HG03066 (cell line): ENCODE data around the gene NPPC.
A peak's percentile ranks its signal among the peaks of the same experiment; 100 is the strongest.
"Not testable (repeated sequence)": the region's sequence is repeated elsewhere in the genome, so short reads cannot be mapped to it uniquely, and the experiment has no call there.

Experiments
- ATAC-seq: cut with Tn5 transposase; IDR thresholded peaks from one replicate; pipeline ENCODE4 v1.9.1; 2021; ENCODE audit warnings: low read depth; ENCODE audit not compliant: unreplicated experiment

NPPC gene

GRCh38 chr2:231926180-231926741, at the start of gene NPPC:
TSS of gene NPPC (minus strand) at chr2:231926396. CDS start at chr2:231926249, 147 bp downstream.
- ATAC-seq = peak; percentile 39

DNA sequence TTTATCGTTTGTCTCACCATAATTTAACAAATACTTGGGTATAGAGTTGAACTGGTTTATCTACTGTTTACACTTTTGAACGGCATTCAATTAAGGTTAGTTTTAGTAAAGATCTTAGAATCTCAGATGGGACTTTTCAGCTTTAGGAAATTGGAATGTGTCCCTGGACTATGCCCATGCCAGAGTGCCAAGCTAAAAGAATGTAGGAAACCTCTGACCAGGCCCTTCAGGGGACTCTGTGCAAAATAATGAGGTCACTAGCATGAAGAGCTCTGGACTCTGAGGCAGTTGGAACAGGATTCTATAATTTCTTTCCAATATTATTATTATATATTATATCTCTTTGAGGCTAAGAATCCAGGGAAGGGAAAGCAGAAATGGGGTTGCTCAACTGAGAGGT, 48.8 kb upstream of the NPPC start:
- ATAC-seq = no peak

GRCh38 chr2:231970461-231970860, 44.3 kb upstream of the NPPC start:
- no peak for ATAC-seq

- ATAC-seq = no peak
These were observed 42.6 kb upstream of the NPPC start for GRCh38 chr2:231968820-231969219.

DNA sequence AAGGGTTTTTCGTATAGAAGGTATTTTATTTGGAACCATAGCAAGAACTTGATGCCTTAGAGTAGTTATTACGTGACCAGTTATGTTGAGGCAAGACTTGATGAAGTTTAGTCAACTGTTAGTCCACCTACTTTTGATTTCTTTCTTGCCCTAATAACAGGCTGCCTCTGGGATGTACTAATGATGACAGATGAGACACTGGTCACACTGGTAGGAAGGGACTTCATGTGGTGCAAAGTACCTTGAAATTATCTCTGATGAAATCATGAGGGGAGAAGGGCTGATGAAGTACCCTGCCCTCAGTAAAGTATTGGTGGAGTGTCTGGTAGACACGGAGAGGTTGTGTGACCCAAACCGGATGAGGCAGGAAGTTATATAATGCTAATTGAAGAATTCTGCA, 40.7 kb upstream of the NPPC start:
- ATAC-seq = no peak

- ATAC-seq = no peak
These were observed 38.9 kb upstream of the NPPC start for GRCh38 chr2:231965102-231965501.

- ATAC-seq = peak; percentile 89
These were observed 35.4 kb upstream of the NPPC start, which contains the start of gene DIS3L2 for GRCh38 chr2:231961349-231962166. TSS of gene DIS3L2 (plus strand) at chr2:231961713. CDS start at chr2:232014928, 53,215 bp downstream.

DNA sequence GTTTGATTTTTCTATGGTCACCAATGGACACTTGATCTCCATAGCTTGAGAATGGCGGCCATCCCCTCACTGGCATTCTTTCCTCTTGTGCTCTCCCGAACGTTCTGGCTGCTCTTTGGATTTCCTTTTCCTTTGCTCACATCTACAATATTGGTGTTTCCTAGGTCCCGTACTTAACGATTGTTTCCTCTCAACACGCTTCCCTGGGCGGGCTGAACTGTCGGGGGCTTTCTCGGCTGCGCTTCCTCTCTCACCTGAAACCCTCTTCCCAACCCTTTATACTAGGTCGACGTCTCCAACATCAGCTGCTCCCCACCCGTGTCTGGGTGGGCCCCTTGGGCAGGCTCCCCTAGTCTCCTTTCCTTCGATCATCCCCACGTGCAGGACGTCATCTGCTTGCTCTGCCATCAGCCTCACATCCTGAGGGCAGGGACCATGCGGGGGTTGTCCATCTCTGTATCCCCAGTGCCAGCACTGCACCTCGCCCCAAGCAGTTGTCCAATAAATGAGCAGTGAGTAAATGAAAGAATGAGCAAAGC, 34.7 kb upstream of the NPPC start:
- no peak for ATAC-seq

- ATAC-seq = no peak
These were observed 31.9 kb upstream of the NPPC start for GRCh38 chr2:231957913-231958763.

GRCh38 chr2:231955758-231956472, 29.7 kb upstream of the NPPC start:
- ATAC-seq = no peak

- ATAC-seq = no peak
These were observed 25.3 kb upstream of the NPPC start for GRCh38 chr2:231951452-231952035.

DNA sequence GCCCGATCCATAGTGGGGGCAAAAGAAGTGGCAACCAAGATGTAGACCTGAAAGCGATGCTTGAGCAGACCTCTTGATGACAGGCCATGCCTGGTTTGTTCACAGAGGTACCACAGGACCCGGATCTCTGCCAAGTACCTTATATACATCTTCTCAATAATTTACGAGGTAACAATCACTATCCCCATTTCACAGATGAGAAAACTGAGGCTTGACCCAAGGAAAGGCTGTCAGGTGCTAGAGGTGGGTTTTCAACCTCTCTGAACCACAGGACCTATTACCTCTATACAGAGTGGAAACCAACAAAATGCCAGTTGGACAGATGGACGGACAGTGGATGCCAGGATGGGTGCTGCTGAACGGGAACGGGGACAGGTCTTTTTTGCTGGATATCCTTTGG, 21.5 kb upstream of the NPPC start:
- no peak for ATAC-seq

GRCh38 chr2:231947112-231947511, 20.9 kb upstream of the NPPC start:
- ATAC-seq = not testable (repeated sequence)

DNA sequence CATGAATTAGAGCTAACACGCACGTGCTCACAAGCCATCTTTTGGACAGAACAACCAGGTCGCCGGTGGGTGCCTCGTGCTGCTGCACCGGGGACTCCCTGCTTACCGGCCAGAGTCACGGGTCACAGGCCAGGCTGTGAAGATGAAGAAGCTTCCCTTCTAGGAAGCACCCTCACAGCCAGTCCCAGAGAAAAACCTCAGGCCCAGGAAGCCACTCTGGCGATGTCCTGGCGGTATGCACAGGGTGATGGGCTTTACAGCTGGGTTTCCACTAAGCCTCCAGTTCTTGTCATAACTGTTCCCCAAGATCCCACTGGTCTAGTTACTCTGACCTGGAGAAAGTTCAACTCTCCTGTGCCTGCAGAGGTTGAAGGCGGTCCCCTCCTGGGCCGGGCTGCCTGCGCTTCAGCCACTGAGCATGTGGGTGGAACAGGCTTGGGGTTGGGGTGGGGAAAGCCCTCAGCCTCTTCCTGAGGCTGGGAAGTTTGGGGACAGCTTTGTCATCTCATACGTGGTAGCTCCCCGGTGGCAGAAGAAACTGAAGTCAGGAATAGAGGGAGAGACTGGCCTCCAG, 20.1 kb upstream of the NPPC start:
- ATAC-seq = no peak

GRCh38 chr2:231942180-231942579, 16.0 kb upstream of the NPPC start:
- no peak for ATAC-seq

DNA sequence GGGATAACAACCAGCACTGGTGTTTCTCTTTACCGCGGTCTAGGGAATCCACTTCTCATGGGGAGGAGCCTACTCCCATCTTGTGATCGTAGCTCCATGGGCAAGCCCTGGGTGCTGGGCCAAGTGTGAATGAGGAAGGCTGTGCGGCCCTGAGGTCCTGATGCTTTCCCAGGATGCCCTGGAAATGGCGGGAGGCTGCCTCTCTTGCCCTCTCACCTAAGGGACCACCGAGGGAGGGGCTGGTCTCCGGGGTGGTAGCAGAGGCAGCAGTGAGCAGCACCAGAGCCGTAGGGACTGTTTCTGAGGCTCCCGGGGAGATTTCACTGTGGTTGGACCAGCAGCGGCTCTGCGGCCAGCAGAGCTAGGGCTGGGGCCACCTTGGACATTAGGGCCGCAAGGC, 15.5 kb upstream of the NPPC start:
- no peak for ATAC-seq

DNA sequence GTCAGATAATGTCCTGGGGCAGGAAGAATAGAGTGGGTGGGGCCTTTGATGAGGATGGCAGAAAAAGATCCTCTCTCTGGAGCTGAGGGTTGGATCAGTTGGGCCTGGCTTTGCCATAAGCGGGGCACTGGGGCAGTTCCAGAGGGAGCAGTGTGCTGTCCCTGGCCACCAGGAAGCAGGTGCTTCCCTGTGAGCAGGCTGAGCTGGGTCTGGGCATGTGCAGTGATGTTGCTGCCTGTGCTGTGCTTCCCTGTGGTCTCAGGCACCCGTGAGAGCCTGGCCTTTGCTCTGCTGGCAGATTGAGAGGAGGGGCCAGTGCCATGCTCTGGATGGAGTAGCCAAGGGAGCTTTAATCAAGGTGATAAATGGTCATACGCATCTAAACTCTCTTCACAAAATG, 14.6 kb upstream of the NPPC start:
- no peak for ATAC-seq

- no peak for ATAC-seq
These were observed 12.8 kb upstream of the NPPC start for GRCh38 chr2:231939022-231939421.

GRCh38 chr2:231937057-231937456, 10.9 kb upstream of the NPPC start:
- ATAC-seq = no peak

- ATAC-seq = no peak
These were observed 10.3 kb upstream of the NPPC start for GRCh38 chr2:231936491-231936890.
